Transverse colon (tissue), 4 donors: ENCODE measurements around the gene ENPP7. TPM values are rescaled to one million over a fixed set of nuclear protein-coding genes. Genes with fewer than 3 reads are reported as not detected.

ENCODE experiments used
- DNase-seq: peaks from one replicate; pipeline ENCODE4 v3.0.0-alpha.2; 2019
- H3K27ac ChIP-seq, 4 donors: fragments of 200-600 bp; sonication (generic); 2 replicates each; pipeline ENCODE4 v1.5.1; 2016 to 2018; ENCODE audit warnings: inconsistent platforms in 4 of 4
- H3K27me3 ChIP-seq: fragments of 200-600 bp; sonication (generic); 2 replicates; pipeline ENCODE4 v1.5.1; 2017; ENCODE audit warnings: inconsistent platforms
- H3K36me3 ChIP-seq, 4 donors: fragments of 200-600 bp; sonication (generic); 2 replicates each; pipeline ENCODE4 v1.5.1; 2017 to 2019; ENCODE audit warnings: inconsistent platforms in 4 of 4
- H3K4me1 ChIP-seq, 4 donors: fragments of 200-600 bp; sonication (generic); 2 replicates each; pipeline ENCODE4 v1.5.1; 2017 to 2020; ENCODE audit warnings: inconsistent platforms in 4 of 4
- H3K4me3 ChIP-seq, 4 donors: fragments of 200-600 bp; sonication (generic); 1 replicate in 1 of 4; 2 replicates in 3 of 4; pipeline versions ENCODE4 v1.5.1 to v1.6.1; 2017 to 2019; ENCODE audit warnings: inconsistent platforms in 4 of 4
- H3K9me3 ChIP-seq, 2 donors: fragments of 200-600 bp; sonication (generic); 2 replicates each; pipeline ENCODE4 v1.5.1; 2017 to 2019; ENCODE audit warnings: inconsistent platforms in 2 of 2
- CTCF ChIP-seq, 5 experiments: fragments of 200-600 bp in 3 of 5; fragments of 450-650 bp in 2 of 5; sonication (generic) in 3 of 5; IDR thresholded peaks; 1 replicate in 2 of 5; 2 replicates in 3 of 5; pipeline ENCODE4 v1.5.1; 2016 to 2017; ENCODE audit warnings: antibody characterized with exemption in 5 of 5, inconsistent platforms in 3 of 5, mild to moderate bottlenecking in 2 of 5, moderate library complexity in 1 of 5
- EP300 ChIP-seq: sonication (generic); formaldehyde crosslinking; IDR thresholded peaks from one replicate; pipeline ENCODE4 v1.6.1; 2017; ENCODE audit warnings: antibody characterized with exemption, low read depth
- POLR2A ChIP-seq: fragments of 450-650 bp; IDR thresholded peaks from one replicate; pipeline ENCODE4 v1.6.1; 2016; ENCODE audit warnings: antibody characterized with exemption, mild to moderate bottlenecking, moderate library complexity
- POLR2AphosphoS5 ChIP-seq, 3 donors: sonication (generic); formaldehyde crosslinking; IDR thresholded peaks; one replicate each; pipeline ENCODE4 v1.6.1; 2016; ENCODE audit warnings: antibody characterized with exemption in 3 of 3
- WGBS, 2 donors: methylation state at CpG; one replicate each; pipeline ENCODE4 v1.1.5; 2018; ENCODE audit warnings: low coverage in 1 of 2; 5-methylcytosine and 5-hydroxymethylcytosine counted together
- in situ Hi-C, 4 donors: fragments of 200-750 bp; cut with MboI; loops; one replicate each; pipeline versions ENCODE4 v1.15.0 to v1.15.1; 2017; ENCODE audit warnings: low sequenced_read_pairs in 3 of 4, low pct_ligation_motif_present in 1 of 4, low pct_unique_long_range_greater_than_20kb in 1 of 4
- intact Hi-C: fragments of 100-400 bp; cut with DNase I; formaldehyde crosslinking; loops from one replicate; pipeline ENCODE4 v1.15.1; 2023; ENCODE audit warnings: low total_unique reads
- total RNA-seq, 4 donors: library from RNA; depleted of rRNA; stranded (reverse); fragments of >200 nt; gene quantifications; one replicate each; pipeline ENCODE4 v1.1.0, GENCODE V29; 2016

The ENPP7 gene
- total RNA-seq, 4 donors from 2014 or later = 0.16 TPM; not detected in 3

- intact Hi-C loops (no loop called here), in situ Hi-C loops (no loop called here)
- Histone ChIP-seq H3K4me3 (no peak overlapping the region), H3K27ac (no peak overlapping the region), H3K36me3 (no peaks in the 10 kb centered on the region), H3K4me1 (peaks cover 0 to 8% (median 0%) of the 10 kb centered on the region in 4 donors), H3K9me3 (no peaks in the 10 kb centered on the region), H3K27me3 (peaks cover 12% of the 10 kb centered on the region)
- WGBS, 2 donors = 47 to 52% methylated on average over 6 to 18 of the region's 25 CpGs
- no peak for DNase-seq
- TF ChIP-seq CTCF (IDR thresholded peaks at IDR 0.05) (no peak), POLR2AphosphoS5 (IDR thresholded peaks at IDR 0.05) (no peak), EP300 (no peak), POLR2A (no peak)
Observed at GRCh38 chr17:79715943-79716797, 14.6 kb upstream of the ENPP7 start.

DNA sequence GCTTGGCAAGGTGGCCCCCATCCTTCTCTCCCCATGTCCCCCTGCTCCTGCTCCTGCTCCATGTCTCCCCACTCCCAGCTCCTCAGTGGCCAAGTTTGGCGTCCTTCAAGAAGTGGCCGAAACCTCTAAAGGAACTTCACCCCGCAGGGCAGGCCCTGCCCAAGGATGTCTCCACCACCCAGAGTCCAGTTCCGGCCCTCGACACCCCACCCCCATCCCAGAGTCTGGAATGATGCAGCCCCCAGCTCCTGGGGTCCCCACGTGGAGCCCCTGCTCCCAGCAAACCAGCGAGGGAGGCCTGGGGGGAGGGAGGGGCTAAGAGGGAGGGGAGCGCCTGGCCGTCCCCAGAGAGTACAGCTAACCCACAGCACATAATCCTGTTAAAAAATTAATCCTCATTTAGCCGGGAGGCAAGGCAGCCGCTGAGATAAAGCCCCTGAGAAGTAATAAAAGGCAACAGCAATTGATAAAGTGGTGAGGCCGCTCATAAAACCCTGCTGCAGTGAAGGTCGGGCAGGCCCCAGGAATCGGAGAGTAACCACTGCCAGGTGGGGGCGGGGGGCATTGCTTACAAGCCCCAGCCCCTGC lies 9.9 kb upstream of the ENPP7 start:
- Histone ChIP-seq H3K27ac (no peak overlapping the region), H3K9me3 (no peaks in the 10 kb centered on the region), H3K36me3 (no peaks in the 10 kb centered on the region), H3K27me3 (peaks cover 11% of the 10 kb centered on the region), H3K4me3 (no peak overlapping the region), H3K4me1 (no peaks in the 10 kb centered on the region)
- 64 to 77% methylated on average over 4 to 15 of the region's 15 CpGs for WGBS, 2 donors
- DNase-seq = no peak
- in situ Hi-C loops (no loop called here), intact Hi-C loops (no loop called here)
- TF ChIP-seq POLR2AphosphoS5 (IDR thresholded peaks at IDR 0.05) (no peak), CTCF (IDR thresholded peaks at IDR 0.05) (no peak), EP300 (no peak), POLR2A (no peak)

GRCh38 chr17:79721993-79722671 lies 8.6 kb upstream of the ENPP7 start:
- DNase-seq = no peak
- Histone ChIP-seq H3K27ac (no peak overlapping the region), H3K27me3 (no peaks in the 10 kb centered on the region), H3K4me3 (no peak overlapping the region), H3K4me1 (no peaks in the 10 kb centered on the region), H3K36me3 (no peaks in the 10 kb centered on the region), H3K9me3 (no peaks in the 10 kb centered on the region)
- 60 to 63% methylated on average over 4 to 10 of the region's 10 CpGs for WGBS, 2 donors
- in situ Hi-C loops (no loop called here), intact Hi-C loops (no loop called here)
- TF ChIP-seq EP300 = no peak
- TF ChIP-seq CTCF (IDR thresholded peaks at IDR 0.05) = no peak
- no peak for TF ChIP-seq POLR2A
- TF ChIP-seq POLR2AphosphoS5 (IDR thresholded peaks at IDR 0.05) = no peak

DNA sequence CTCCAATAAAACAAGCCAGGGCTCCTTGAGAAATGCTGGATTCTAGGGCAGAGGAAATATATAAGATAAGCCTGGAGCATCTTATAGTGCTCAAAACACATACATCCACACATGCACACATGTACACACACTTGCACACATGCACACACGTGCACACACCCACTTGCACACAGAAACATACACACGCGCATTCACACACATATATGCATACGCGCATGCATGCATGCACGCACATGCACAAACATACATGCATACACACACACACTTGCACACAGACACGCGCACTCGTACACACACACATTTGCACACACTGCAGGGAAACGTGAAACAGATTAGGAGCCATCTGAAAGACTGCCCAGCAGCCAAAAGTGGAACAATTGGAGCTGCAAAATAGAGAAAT lies 8.0 kb upstream of the ENPP7 start:
- intact Hi-C loops (no loop called here), in situ Hi-C loops (no loop called here)
- no peak overlapping the region for H3K27ac ChIP-seq

More for the DNA sequence above, 8.0 kb upstream of the ENPP7 start:
- DNase-seq = no peak
- TF ChIP-seq EP300 = no peak
- WGBS, 2 donors = 81% methylated on average over 10 of the region's 10 CpGs; no CpG with 5 or more reads in 1 of the 2 donors
- no peaks in the 10 kb centered on the region for H3K27me3 ChIP-seq
- no peak overlapping the region for H3K4me3 ChIP-seq
- H3K4me1 ChIP-seq = no peaks in the 10 kb centered on the region
- H3K36me3 ChIP-seq = no peaks in the 10 kb centered on the region
- no peaks in the 10 kb centered on the region for H3K9me3 ChIP-seq
